ENCODE results near the gene TIAM2.

TIAM2 gene

DNA sequence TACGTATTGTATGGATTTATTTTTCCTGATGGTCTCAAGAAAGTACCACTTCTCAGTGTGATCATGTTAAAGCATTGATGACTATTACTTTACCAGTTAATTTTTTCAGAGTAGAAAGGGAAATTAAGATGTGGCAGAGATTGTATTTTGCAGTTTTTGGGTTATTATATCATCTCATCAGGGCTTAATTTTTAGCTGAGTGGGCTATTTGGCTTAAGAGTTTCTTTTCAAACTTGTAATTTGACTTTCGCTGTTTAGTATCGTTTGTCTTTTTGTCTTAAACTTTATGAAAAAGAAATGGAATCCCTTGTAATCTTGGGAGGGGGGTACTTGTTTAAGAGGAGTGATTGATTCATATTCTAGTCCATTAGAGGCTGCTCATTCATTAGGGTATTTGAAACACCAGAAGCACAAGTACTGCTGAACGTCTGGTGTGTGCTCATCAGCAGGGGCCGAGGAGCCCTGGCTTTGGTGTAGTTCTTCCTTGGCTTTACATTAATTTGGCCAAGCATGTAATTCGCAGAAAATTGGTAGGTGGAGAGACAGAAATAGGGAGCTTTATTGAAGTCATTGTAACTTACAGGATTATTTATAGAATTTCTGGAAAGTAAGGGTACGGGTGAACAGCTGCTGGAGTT is 112.4 kb downstream of the TIAM2 start:
- H2AFZ ChIP-seq (ENCODE audit: low read length), result no peak overlapping the region
- no peak overlapping the region for H3K9ac ChIP-seq (ENCODE audit: low read length)
- DNase-seq, result no peak
- no peaks in the 10 kb centered on the region for H3K9me2 ChIP-seq (replicated peaks; ENCODE audit: insufficient read depth, low read length)
- TF ChIP-seq EZH2phosphoT487 (IDR thresholded peaks at IDR 0.05; ENCODE audit: low read length) (no peak), EZH2 (optimal IDR thresholded peaks at IDR 0.05; ENCODE audit: low read depth, low read length) (no peak)
- TF ChIP-seq, protein P1, sequence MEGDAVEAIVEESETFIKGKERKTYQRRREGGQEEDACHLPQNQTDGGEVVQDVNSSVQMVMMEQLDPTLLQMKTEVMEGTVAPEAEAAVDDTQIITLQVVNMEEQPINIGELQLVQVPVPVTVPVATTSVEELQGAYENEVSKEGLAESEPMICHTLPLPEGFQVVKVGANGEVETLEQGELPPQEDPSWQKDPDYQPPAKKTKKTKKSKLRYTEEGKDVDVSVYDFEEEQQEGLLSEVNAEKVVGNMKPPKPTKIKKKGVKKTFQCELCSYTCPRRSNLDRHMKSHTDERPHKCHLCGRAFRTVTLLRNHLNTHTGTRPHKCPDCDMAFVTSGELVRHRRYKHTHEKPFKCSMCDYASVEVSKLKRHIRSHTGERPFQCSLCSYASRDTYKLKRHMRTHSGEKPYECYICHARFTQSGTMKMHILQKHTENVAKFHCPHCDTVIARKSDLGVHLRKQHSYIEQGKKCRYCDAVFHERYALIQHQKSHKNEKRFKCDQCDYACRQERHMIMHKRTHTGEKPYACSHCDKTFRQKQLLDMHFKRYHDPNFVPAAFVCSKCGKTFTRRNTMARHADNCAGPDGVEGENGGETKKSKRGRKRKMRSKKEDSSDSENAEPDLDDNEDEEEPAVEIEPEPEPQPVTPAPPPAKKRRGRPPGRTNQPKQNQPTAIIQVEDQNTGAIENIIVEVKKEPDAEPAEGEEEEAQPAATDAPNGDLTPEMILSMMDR (IDR thresholded peaks at IDR 0.05; ENCODE audit: low read length), result no peak
- no peak overlapping the region for H3K27ac ChIP-seq (ENCODE audit: low read length)
- no peaks in the 10 kb centered on the region for H4K20me1 ChIP-seq (ENCODE audit: insufficient read depth, low read length)
- H3K79me2 ChIP-seq (ENCODE audit: low read length), result no peaks in the 10 kb centered on the region
- H3K4me2 ChIP-seq (ENCODE audit: low read depth, low read length), result no peak overlapping the region
- no peaks in the 10 kb centered on the region for H3K9me3 ChIP-seq (replicated peaks; ENCODE audit: insufficient read depth, low read length)
- no peaks in the 10 kb centered on the region for H3K36me3 ChIP-seq (replicated peaks; ENCODE audit: insufficient read depth, low read length)
- no peaks in the 10 kb centered on the region for H3K27me3 ChIP-seq (replicated peaks; ENCODE audit: insufficient read depth, low read length)
- H3F3A ChIP-seq (ENCODE audit: insufficient read depth, low read length), result no peaks in the 10 kb centered on the region
- no peaks in the 10 kb centered on the region for H3K4me1 ChIP-seq (ENCODE audit: low read length)
- no peak overlapping the region for H3K4me3 ChIP-seq (ENCODE audit: low read length)

DNA sequence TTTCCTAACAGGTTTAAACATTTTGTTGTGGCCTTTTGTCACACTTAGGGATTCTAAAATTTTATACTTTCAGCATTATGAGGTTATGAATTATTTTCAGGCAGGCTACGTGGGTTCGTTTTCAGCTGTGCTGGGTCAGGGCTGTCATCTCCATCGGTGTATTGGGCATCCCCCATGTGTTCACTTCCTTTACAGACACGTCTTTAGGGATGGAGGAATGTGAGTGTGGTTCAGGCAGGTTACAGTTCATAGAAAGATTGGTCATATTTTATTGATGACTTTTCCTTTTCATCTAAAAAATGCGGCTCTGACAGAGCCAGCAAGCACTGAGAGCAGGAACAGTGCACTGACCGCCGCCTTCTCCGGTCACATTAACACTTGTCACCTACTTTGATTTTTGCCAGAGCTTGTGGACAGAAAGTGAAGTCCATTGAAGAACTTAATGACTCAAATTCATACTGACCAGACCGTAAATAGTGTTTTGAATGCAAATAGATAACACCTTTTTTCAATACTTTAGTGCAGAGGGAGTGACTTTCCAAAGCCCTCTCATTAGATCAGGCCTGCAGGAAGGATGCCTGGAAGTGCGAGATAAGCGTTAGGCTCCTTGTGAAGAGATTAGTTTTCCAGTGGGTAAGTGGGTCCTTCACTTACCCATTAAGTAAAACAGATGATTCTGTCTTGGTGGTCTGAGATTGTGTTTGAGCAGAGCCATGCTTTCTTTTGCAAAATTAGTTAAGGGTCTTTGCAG is 113.1 kb downstream of the TIAM2 start:
- Histone ChIP-seq H2AFZ (ENCODE audit: low read length) (no peak overlapping the region), H3K79me2 (ENCODE audit: low read length) (no peaks in the 10 kb centered on the region), H3K36me3 (replicated peaks; ENCODE audit: insufficient read depth, low read length) (no peaks in the 10 kb centered on the region), H3K9ac (ENCODE audit: low read length) (no peak overlapping the region), H3K4me2 (ENCODE audit: low read depth, low read length) (no peak overlapping the region), H3K27me3 (replicated peaks; ENCODE audit: insufficient read depth, low read length) (no peaks in the 10 kb centered on the region), H3K4me3 (ENCODE audit: low read length) (no peak overlapping the region), H3K9me3 (replicated peaks; ENCODE audit: insufficient read depth, low read length) (no peaks in the 10 kb centered on the region), H3F3A (ENCODE audit: insufficient read depth, low read length) (no peaks in the 10 kb centered on the region), H3K27ac (ENCODE audit: low read length) (no peak overlapping the region), H4K20me1 (ENCODE audit: insufficient read depth, low read length) (no peaks in the 10 kb centered on the region), H3K9me2 (replicated peaks; ENCODE audit: insufficient read depth, low read length) (no peaks in the 10 kb centered on the region), H3K4me1 (ENCODE audit: low read length) (no peaks in the 10 kb centered on the region)
- no peak for DNase-seq
- TF ChIP-seq EZH2phosphoT487 (IDR thresholded peaks at IDR 0.05; ENCODE audit: low read length) (no peak), EZH2 (optimal IDR thresholded peaks at IDR 0.05; ENCODE audit: low read depth, low read length) (no peak)
- TF ChIP-seq, protein P1 (IDR thresholded peaks at IDR 0.05; ENCODE audit: low read length), result no peak

DNA sequence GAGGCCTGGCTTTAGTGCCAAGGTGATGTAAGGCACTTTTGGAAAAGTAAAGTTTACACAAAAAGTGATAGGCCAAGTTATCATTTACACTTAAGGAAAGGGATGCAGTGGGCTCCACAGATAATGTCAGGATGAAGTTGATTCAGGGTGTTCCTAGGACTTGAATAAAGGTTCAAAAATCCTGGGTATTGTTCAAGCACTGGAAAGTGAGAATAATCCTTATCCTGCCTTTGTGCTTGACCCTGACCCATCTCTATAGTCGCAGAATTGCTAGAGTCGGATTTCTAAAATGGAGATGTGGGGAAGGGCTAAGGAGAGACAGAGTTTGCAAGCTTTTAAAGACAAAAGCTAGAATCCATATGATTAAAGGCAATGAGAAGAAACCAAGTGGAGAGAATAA is 115.6 kb downstream of the TIAM2 start:
- H4K20me1 ChIP-seq (ENCODE audit: insufficient read depth, low read length), result no peaks in the 10 kb centered on the region
- DNase-seq, result no peak
- no peaks in the 10 kb centered on the region for H3K9me3 ChIP-seq (replicated peaks; ENCODE audit: insufficient read depth, low read length)
- H3K4me2 ChIP-seq (ENCODE audit: low read depth, low read length), result no peak overlapping the region
- H3F3A ChIP-seq (ENCODE audit: insufficient read depth, low read length), result no peaks in the 10 kb centered on the region
- no peak overlapping the region for H3K9ac ChIP-seq (ENCODE audit: low read length)
- no peaks in the 10 kb centered on the region for H3K36me3 ChIP-seq (replicated peaks; ENCODE audit: insufficient read depth, low read length)
- H3K4me1 ChIP-seq (ENCODE audit: low read length), result no peaks in the 10 kb centered on the region
- no peak overlapping the region for H3K4me3 ChIP-seq (ENCODE audit: low read length)
- TF ChIP-seq EZH2 (optimal IDR thresholded peaks at IDR 0.05; ENCODE audit: low read depth, low read length), result no peak
- TF ChIP-seq EZH2phosphoT487 (IDR thresholded peaks at IDR 0.05; ENCODE audit: low read length), result no peak
- TF ChIP-seq, protein P1 (IDR thresholded peaks at IDR 0.05; ENCODE audit: low read length), result no peak
- H2AFZ ChIP-seq (ENCODE audit: low read length), result no peak overlapping the region
- H3K27me3 ChIP-seq (replicated peaks; ENCODE audit: insufficient read depth, low read length), result no peaks in the 10 kb centered on the region
- H3K27ac ChIP-seq (ENCODE audit: low read length), result no peak overlapping the region
- H3K9me2 ChIP-seq (replicated peaks; ENCODE audit: insufficient read depth, low read length), result no peaks in the 10 kb centered on the region
- no peaks in the 10 kb centered on the region for H3K79me2 ChIP-seq (ENCODE audit: low read length)

All from MM.1S (cell line).